ENCODE results near the gene PGRMC2.

DNA sequence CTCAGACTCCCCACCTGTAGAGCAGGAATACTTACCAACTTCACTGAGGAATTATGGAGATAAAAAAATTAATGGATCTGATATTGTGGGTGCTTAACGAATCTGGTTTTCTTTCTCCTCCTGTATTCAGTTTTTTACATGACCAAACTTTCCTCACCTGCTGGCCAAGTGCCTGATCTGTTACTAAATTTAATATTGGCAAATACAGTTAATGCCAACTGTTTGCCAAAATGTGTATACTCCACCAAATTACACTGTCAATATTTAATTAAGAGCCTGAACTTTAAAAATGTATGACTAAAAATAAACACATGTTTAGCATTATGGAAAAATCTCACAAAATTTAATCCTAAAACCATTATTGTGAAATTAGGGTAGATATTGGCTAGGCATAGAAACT lies 3.3 kb downstream of the PGRMC2 start:
- TF ChIP-seq, protein P1, sequence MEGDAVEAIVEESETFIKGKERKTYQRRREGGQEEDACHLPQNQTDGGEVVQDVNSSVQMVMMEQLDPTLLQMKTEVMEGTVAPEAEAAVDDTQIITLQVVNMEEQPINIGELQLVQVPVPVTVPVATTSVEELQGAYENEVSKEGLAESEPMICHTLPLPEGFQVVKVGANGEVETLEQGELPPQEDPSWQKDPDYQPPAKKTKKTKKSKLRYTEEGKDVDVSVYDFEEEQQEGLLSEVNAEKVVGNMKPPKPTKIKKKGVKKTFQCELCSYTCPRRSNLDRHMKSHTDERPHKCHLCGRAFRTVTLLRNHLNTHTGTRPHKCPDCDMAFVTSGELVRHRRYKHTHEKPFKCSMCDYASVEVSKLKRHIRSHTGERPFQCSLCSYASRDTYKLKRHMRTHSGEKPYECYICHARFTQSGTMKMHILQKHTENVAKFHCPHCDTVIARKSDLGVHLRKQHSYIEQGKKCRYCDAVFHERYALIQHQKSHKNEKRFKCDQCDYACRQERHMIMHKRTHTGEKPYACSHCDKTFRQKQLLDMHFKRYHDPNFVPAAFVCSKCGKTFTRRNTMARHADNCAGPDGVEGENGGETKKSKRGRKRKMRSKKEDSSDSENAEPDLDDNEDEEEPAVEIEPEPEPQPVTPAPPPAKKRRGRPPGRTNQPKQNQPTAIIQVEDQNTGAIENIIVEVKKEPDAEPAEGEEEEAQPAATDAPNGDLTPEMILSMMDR (conservative IDR thresholded peaks at IDR 0.05 in 1 of 2, IDR thresholded peaks at IDR 0.05 in 1 of 2; ENCODE audit: low read depth in 1 of 2, low read length in 2 of 2), result no peak
- no peak for TF ChIP-seq EZH2 (IDR thresholded peaks at IDR 0.05; ENCODE audit: low read length, missing control alignments)
